Right ventricle myocardium superior (tissue), 1 donor: ENCODE measurements around the gene ATP2B3. TPM values are rescaled to one million over a fixed set of nuclear protein-coding genes. Genes with fewer than 3 reads are reported as not detected.

Experiments used
- ATAC-seq: fragments of 200-7000 bp; cut with Tn5 transposase; one replicate; pipeline ENCODE4 v1.9.1; 2020; ENCODE audit warnings: mild to moderate bottlenecking; ENCODE audit not compliant: poor library complexity
- DNase-seq: peaks from one replicate; pipeline ENCODE4 v3.0.0-alpha.2; 2020
- intact Hi-C: fragments of 100-400 bp; cut with DNase I; formaldehyde crosslinking; loops from one replicate; pipeline ENCODE4 v1.11.2; 2022
- total RNA-seq: library from RNA; stranded (reverse); fragmentation: NEBNext Ultra II Directional; extraction: Animal tissue kit (Norgen Biotek cat#: 25700); gene quantifications from one replicate; pipeline ENCODE4 v1.2.1, GENCODE V29; 2021
- donor health status: DM: no; HTN: yes; CAD: no; lungs with severe emphysema.

Gene ATP2B3
- total RNA-seq, 1 donor from 2014 or later: not detected

GRCh38 chrX:153522259-153522658 is 4.8 kb downstream of the ATP2B3 start:
- DNase-seq (no peak), ATAC-seq (no peak)
- intact Hi-C loops: no loop called here

GRCh38 chrX:153523269-153523668 is 5.8 kb downstream of the ATP2B3 start:
- DNase-seq: no peak
- ATAC-seq: no peak
- intact Hi-C loops: no loop called here

GRCh38 chrX:153524234-153524633 is 6.8 kb downstream of the ATP2B3 start:
- DNase-seq: no peak
- no peak for ATAC-seq
- intact Hi-C loops: no loop called here

DNA sequence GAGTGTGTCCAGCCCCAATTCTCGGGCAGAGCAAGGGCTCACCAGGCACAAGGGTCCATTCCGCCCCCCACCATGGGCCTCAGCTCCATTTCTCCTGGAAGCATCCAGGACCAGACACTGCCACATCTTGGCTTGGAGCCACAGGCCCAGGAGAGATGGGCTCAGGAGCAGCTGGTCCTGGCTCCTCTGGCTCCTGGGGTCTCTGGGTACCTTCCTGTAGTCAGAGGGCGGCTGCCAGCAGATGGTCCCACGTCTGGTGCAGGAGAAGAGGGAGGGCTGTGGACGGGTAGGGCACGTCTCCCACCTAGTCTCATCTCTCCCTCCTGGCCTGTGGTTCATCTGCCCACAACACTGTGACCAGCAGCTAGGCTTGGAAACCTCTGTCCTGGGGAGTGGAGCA is 8.0 kb downstream of the ATP2B3 start:
- DNase-seq (no peak), ATAC-seq (no peak)
- intact Hi-C loops: no loop called here

GRCh38 chrX:153526042-153526441 is 8.6 kb downstream of the ATP2B3 start:
- ATAC-seq (no peak), DNase-seq (no peak)
- intact Hi-C loops: no loop called here

DNA sequence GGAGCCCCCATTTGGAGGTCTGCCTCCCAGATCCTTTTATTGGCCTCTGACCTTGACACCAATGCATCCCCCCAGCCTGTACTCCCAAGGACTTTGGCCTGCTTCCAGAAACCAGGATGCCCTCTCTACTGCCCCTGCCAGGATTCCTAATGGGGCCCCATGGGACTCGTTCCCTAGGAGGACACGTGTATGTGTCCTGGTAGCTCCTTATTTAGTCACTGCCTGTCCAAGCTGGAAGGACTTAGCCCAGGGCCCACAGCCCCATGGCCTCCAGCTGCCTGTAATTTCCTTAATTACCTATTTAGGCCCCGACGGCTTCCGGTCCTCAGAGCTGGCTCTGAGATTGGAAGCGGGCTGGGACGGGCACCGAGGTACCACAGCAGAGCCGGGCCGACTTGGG is 9.4 kb downstream of the ATP2B3 start:
- no peak for DNase-seq
- intact Hi-C loops: no loop called here
- ATAC-seq: no peak

GRCh38 chrX:153527208-153527607 is 9.8 kb downstream of the ATP2B3 start:
- intact Hi-C loops: no loop called here
- no peak for DNase-seq
- no peak for ATAC-seq

GRCh38 chrX:153530411-153531129 is 13.1 kb downstream of the ATP2B3 start:
- DNase-seq (no peak), ATAC-seq (no peak)
- intact Hi-C loops: no loop called here

- intact Hi-C loops: no loop called here
- DNase-seq (no peak), ATAC-seq (no peak)
Observed at GRCh38 chrX:153533091-153533490, 15.6 kb downstream of the ATP2B3 start.

GRCh38 chrX:153537080-153537479 is 19.6 kb downstream of the ATP2B3 start:
- DNase-seq (no peak), ATAC-seq (no peak)
- intact Hi-C loops: no loop called here

DNA sequence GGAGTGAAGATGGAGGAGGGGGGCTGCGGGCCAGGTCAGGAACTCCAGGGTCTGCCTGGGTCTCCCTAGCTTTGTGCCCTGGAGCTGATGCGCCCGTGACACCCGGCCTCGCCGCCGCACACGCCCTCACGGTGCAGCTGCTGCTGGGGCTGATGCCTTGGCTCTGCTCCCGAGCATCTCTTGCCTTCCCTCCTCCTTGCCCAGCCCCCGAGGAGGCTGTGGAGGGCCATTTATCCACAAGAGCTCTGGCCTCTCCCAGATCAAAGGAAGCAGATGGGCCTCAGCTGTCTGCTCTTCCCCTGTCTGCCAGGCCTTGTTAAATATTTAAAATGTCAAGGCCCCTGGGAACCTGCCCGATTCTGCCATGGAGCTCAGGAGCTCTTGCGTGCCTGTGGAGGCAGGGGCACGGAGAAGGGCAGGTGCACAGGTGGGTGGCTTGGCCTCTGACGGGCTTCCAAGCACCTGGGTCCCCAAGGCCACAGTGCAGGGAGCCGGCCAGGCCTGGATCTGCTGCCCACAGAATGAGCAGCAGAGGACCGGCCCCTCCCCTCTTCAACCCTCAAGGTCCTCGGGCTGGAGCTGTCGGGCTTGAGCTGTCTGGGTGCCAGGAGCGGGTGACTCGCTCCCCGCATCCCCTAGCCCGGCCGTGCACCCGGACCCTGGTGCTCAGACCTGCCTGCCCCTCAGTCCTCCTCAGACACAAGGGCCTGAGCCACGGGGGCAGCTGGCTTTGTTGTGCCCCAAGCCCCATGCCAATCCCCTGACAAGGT is 20.3 kb downstream of the ATP2B3 start:
- ATAC-seq: no peak
- no peak for DNase-seq
- intact Hi-C loops: no loop called here

- DNase-seq: no peak
- intact Hi-C loops: no loop called here
- no peak for ATAC-seq
Observed at GRCh38 chrX:153538424-153538823, 21.0 kb downstream of the ATP2B3 start.

DNA sequence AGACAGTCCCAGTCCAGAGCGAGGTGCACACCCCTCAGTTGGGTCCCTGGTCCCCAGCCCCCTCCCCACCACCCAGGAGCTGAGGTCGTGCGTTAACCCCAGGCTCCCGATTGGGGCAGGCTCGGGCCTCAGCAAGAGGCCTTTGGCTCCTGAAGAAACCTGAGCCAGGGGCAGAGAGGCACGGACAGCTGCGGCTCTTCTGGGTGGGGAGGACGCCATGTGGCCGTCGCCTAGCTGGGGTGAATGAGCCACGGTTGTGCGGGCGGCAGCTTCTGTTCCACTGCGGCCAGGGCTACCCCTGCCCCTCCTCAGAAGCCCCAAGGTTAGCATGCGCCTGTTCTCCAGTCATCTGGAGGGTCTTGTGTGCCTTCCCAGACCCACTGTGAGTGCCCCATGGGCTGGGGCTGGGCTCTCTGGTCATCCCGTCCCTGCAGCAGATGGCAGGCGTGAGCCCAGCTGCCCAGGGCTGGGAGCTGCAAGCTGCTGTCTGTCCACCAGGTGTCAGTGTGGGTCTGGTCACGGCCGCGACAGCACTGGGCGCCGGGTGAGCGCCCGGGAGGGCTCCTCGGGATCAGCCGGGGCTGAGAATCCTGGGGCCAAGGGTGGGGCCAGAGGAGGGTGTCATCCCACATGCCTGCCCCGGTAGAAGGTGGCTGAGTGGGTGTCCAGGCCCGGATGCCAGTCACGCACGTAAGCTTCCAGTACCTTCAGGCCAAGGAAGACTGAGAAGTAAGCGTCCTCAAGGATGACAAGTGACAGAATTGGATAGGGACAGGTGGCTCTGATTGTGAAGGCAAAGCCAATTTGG is 21.9 kb downstream of the ATP2B3 start:
- peak; percentile 77 for DNase-seq
- intact Hi-C loops: no loop called here

GRCh38 chrX:153539979-153540358 is 22.5 kb downstream of the ATP2B3 start:
- no peak for DNase-seq
- intact Hi-C loops: no loop called here
- peak; percentile 13 for ATAC-seq

More for the DNA sequence above, 21.9 kb downstream of the ATP2B3 start:
- ATAC-seq: peak; percentile 91

DNA sequence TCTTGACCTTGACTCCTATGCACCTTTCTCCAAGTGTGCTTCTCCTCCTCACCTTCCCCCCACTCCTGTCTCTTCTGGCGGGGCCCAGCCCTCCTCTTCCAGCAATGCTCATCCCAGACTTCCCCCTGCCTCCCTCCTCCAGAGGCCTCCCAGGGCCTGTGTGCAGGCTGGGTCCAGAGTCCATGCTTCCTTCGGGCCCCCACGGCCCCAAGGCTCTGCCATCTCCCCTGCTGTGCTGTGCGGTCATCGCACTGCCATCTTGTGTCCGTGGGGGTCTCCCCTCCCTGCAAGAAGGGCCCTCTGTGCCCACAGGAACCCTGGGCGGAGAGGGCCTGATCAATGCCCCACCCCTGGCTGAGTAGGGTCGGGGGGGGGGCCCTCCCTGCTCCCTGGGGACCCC is 27.3 kb downstream of the ATP2B3 start:
- DNase-seq (no peak), ATAC-seq (no peak)
- intact Hi-C loops: no loop called here

DNA sequence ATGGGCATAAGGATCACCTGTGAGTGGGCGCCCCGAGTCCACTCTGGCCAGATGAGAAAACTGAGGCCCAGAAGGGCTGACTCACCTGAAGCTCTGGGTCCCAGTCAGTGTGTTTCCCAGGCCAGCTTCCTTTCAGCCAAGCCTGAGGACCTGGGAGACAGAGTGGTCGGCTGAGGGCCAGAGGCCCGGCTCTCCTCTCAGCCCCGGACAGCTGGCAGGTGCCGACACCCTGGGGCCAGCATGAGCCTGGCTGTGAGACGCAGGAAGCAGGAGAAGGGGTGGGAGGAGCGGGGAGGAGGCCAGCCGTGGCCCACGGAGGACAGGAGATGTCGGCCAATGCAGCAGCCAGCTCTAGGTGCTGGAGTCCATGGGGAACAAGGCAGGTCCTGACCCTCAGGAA is 28.9 kb downstream of the ATP2B3 start:
- no peak for ATAC-seq
- intact Hi-C loops: no loop called here

DNA sequence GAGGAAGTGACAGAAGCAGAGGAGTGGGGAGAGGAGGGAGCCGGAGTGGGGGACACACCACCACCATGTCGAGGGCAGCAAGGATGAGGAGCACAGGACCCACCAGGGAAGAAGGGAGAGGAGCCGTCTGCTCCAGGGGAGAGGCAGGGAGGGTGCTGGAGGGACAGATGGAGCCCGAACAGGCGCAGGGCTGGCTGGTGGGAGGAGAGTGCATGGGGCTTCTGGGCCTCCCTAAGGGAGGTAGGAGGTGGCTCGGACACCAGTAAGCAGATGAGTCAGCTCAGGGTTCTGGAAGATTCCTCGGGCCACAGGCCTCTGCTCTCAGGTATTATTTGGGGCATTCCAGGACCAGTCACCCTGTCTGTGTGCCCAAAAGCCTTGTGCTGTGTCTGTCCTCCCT is 29.8 kb downstream of the ATP2B3 start:
- DNase-seq (no peak), ATAC-seq (no peak)
- intact Hi-C loops: no loop called here

More for the DNA sequence above, 28.9 kb downstream of the ATP2B3 start:
- no peak for DNase-seq

DNA sequence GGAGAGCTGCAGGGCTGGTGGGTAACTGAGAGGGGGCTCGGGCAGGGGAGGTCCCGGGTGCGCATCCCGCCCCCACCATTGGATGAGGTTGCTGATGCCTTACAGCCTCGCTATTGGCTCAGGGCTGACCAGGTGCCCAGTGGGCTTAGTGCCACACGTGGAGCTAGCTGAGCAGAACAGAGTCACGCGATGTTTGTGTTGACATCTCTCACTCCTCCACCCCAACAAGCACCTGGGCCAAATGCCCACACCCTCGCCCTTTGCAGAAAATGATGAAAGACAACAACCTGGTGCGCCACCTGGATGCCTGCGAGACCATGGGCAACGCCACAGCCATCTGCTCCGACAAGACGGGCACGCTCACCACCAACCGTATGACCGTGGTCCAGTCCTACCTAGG is 31.8 kb downstream of the ATP2B3 start:
- ATAC-seq (no peak), DNase-seq (no peak)
- intact Hi-C loops: no loop called here

GRCh38 chrX:153549807-153550206 is 32.4 kb downstream of the ATP2B3 start:
- ATAC-seq: no peak
- intact Hi-C loops: no loop called here
- no peak for DNase-seq

DNA sequence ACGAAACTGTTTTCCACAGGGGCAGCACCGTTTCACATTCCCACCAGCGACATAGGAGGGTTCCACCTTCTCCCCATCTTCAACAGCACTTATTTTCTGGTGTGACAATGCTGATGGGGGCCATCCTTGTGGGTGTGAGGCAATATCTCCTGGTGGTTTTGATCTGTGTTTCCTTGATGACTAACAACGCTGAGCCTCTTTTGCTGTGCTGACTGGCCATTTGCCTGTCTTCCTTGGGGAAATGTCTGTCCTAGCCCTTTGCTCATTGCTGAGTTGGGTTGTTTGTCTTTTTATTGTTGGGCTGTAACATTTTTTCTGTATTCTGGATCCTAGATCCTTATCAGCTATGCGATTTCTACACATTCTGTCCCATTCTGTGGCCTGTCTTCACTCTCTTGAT is 33.7 kb downstream of the ATP2B3 start:
- no peak for DNase-seq
- intact Hi-C loops: no loop called here
- ATAC-seq: no peak
